NB4 (cell line): ENCODE results near the gene UQCR11.

ENCODE experiments used
- DNase-seq: peaks from one replicate; pipeline ENCODE4 v3.0.0; 2010; ENCODE audit warnings: low read depth
- H3K4me3 ChIP-seq: one replicate; pipeline ENCODE4 v1.5.1; 2011; ENCODE audit warnings: mild to moderate bottlenecking, low read depth, low read length, moderate library complexity
- CTCF ChIP-seq: IDR thresholded peaks from one replicate; pipeline ENCODE4 v1.5.1; 2012; ENCODE audit warnings: low read depth, low read length
- MAX ChIP-seq: IDR thresholded peaks from 2 replicates; pipeline ENCODE4 v1.6.1; 2011; ENCODE audit warnings: low read depth, low read length
- MYC ChIP-seq: IDR thresholded peaks from 2 replicates; pipeline ENCODE4 v1.6.1; 2011; ENCODE audit warnings: low read depth, low read length
- POLR2A ChIP-seq: IDR thresholded peaks from 2 replicates; pipeline ENCODE4 v1.6.1; 2011; ENCODE audit warnings: mild to moderate bottlenecking; ENCODE audit not compliant: insufficient read length; ENCODE audit errors: extremely low read depth

The UQCR11 gene

GRCh38 chr19:1567116-1567847 is 38.0 kb downstream of the UQCR11 start:
- no peak overlapping the region for H3K4me3 ChIP-seq
- DNase-seq, result no peak
- TF ChIP-seq CTCF, result no peak
- TF ChIP-seq POLR2A, result no peak
- TF ChIP-seq MYC, result no peak
- no peak for TF ChIP-seq MAX

- no peak overlapping the region for H3K4me3 ChIP-seq
- TF ChIP-seq CTCF, result no peak
- TF ChIP-seq MAX, result no peak
- no peak for TF ChIP-seq MYC
- no peak for TF ChIP-seq POLR2A
- no peak for DNase-seq
Measured at GRCh38 chr19:1566392-1567115, 38.7 kb downstream of the UQCR11 start.

- no peak for DNase-seq
- no peak for TF ChIP-seq CTCF
- H3K4me3 ChIP-seq, result no peak overlapping the region
Measured at GRCh38 chr19:1563251-1563650, 42.0 kb downstream of the UQCR11 start.

- no peak for DNase-seq
- TF ChIP-seq POLR2A (no peak), CTCF (no peak), MYC (no peak), MAX (no peak)
Measured at GRCh38 chr19:1561236-1561842, 43.9 kb downstream of the UQCR11 start.

GRCh38 chr19:1560286-1560882 is 44.9 kb downstream of the UQCR11 start:
- TF ChIP-seq MYC, result no peak
- no peak for TF ChIP-seq POLR2A
- TF ChIP-seq CTCF, result no peak
- TF ChIP-seq MAX, result no peak
- no peak overlapping the region for H3K4me3 ChIP-seq
- DNase-seq, result peak; percentile 26

More at GRCh38 chr19:1561236-1561842, 43.9 kb downstream of the UQCR11 start:
- no peak overlapping the region for H3K4me3 ChIP-seq
